ENCODE data around the gene FABP1. TPM values are rescaled to one million over a fixed set of nuclear protein-coding genes. Genes with fewer than 3 reads are reported as not detected.

Gene FABP1
- total RNA-seq, 2 donors from 2014 or later, result not detected

DNA sequence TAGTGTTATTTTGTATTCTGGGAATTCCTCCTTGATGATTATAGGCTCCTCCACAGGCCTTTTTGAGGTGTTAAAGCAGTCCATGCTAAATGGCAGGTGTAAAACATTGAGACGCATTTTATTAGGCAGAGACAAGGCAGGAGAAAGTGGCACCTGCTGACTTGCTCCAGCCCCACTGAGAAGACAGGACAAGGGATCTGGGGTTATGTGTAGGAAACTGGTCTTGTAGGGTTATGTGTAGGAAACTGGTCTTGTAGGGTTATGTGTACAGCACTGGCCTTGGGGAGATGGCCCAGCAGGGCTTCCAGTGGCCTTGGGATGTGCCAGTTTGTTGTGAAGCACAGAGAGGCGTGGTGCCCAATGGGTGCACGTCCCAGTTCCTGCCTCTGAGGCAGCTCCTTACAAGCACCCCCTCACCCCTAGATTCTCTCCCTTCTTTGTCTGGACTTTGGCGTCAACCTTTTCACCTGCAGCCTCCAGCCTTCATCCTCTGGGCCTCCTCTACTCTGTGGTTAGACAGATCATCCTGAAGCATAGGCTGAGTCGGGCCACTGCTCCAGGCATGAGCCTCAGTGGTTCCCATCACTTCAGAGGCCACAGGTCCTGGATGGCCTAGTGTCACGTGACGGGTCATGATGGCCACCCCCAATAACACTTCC lies 921 bp upstream of the FABP1 start:
- Histone ChIP-seq H3K4me3 (no peak overlapping the region), H3K27ac (no peak overlapping the region), H3K4me1 (no peaks in the 10 kb centered on the region), H3K36me3 (no peaks in the 10 kb centered on the region), H3K27me3 (no peaks in the 10 kb centered on the region), H3K9me3 (no peaks in the 10 kb centered on the region)
- TF ChIP-seq, protein P1, sequence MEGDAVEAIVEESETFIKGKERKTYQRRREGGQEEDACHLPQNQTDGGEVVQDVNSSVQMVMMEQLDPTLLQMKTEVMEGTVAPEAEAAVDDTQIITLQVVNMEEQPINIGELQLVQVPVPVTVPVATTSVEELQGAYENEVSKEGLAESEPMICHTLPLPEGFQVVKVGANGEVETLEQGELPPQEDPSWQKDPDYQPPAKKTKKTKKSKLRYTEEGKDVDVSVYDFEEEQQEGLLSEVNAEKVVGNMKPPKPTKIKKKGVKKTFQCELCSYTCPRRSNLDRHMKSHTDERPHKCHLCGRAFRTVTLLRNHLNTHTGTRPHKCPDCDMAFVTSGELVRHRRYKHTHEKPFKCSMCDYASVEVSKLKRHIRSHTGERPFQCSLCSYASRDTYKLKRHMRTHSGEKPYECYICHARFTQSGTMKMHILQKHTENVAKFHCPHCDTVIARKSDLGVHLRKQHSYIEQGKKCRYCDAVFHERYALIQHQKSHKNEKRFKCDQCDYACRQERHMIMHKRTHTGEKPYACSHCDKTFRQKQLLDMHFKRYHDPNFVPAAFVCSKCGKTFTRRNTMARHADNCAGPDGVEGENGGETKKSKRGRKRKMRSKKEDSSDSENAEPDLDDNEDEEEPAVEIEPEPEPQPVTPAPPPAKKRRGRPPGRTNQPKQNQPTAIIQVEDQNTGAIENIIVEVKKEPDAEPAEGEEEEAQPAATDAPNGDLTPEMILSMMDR (IDR thresholded peaks at IDR 0.05), result no peak
- no peak for DNase-seq (ENCODE audit: low spot score)

DNA sequence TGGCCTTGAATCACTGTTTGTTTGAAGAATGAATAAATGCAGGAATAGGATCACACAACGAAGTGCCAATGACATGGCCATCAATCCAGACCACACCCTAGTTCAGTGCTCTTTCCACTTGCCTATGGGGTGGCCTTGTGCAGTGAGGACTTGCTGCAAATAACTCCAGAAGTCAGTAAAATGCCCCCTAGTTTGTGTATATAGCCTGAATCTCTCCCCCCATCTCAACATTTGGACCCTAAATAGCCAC lies 299 bp downstream of the FABP1 start:
- Histone ChIP-seq H3K9me3 (no peaks in the 10 kb centered on the region), H3K27ac (no peak overlapping the region), H3K36me3 (no peaks in the 10 kb centered on the region), H3K4me1 (no peaks in the 10 kb centered on the region), H3K27me3 (no peaks in the 10 kb centered on the region), H3K4me3 (no peak overlapping the region)
- DNase-seq (ENCODE audit: low spot score), result no peak
- TF ChIP-seq, protein P1 (IDR thresholded peaks at IDR 0.05), result no peak

DNA sequence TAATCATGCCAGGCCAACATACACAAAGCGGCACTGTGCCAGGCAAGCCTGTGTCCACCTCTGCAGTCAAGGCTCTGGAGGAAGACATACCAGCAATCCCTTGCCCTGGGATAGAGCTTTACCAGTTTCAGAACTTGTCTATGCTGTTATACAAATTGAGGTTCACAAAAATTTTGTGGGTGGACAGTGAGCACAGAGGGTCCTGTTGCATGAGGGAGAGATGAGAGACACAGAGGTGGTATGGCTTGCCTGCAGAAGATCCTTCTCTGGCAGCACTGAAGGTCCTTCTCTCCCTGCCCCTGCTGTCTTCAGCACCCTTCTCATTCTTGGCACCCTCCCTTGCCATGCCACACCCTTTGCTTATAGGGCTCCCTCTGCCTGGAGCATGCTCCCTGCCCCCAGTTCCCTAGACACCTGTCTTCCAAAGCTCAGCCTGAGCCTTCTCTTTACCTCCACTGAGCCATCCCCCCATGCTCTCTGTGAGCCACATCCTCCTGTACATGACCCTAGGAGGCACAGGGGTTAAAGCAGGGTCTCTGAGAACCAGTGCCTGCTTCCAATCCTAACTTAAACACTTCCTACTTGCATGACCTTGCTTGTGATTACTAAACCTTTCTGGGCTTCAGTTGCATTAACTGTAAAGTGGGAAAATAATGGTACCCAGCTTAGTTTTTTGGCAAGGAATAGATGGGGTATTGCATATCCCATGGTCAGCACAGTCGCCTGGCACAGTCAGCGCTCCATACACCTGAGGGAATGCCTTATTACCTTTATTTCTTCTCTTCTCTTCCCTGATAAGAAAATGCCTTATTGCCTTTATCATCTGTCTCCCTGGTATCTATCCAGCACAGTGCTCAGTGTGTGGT lies 857 bp downstream of the FABP1 start:
- no peak for DNase-seq (ENCODE audit: low spot score)

DNA sequence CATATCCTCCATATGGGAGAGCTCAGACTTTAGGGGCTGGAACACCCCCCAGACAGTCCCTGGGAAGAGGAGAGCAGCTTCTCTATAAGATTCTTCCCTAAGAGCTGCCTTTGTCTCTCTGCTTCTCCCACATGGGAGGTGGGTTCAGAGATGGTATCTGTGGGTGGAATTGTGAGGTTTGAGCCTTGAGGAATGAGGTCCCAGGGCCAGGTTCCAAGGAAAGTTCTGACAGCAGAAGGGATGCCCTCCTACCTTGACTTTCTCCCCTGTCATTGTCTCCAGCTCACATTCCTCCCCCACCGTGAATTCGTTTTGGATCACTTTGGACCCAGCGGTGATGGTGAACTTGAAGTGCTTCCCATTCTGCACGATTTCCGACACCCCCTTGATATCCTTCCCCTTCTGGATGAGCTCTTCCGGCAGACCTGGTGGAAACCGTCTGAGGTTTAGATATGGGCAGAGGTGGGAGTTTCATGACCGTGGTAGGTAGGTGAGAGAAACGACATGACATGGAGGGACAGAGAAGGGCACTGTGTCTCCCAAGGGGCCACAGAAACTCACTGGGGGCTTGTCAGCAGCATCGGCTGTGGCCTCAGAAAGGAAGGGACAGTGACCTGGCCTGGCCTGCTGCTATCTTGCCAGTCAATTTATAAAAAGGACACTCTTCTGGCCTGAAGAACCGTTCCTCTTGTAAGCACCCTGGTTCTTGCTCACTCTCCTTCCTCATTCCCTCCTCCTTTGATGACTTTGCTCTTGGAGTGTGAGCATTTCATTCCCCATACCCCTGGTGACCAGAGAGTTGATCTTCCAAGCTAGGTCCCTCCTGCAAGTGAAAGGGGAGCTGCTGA lies 1.7 kb downstream of the FABP1 start:
- no peaks in the 10 kb centered on the region for H3K4me1 ChIP-seq
- H3K9me3 ChIP-seq, result no peaks in the 10 kb centered on the region
- no peak overlapping the region for H3K4me3 ChIP-seq
- H3K36me3 ChIP-seq, result no peaks in the 10 kb centered on the region
- no peak overlapping the region for H3K27ac ChIP-seq
- DNase-seq (ENCODE audit: low spot score), result no peak
- no peaks in the 10 kb centered on the region for H3K27me3 ChIP-seq
- TF ChIP-seq, protein P1 (IDR thresholded peaks at IDR 0.05), result no peak

More for the DNA sequence above, 857 bp downstream of the FABP1 start:
- Histone ChIP-seq H3K36me3 (no peaks in the 10 kb centered on the region), H3K4me3 (no peak overlapping the region), H3K27me3 (no peaks in the 10 kb centered on the region), H3K9me3 (no peaks in the 10 kb centered on the region), H3K4me1 (no peaks in the 10 kb centered on the region), H3K27ac (no peak overlapping the region)
- TF ChIP-seq, protein P1 (IDR thresholded peaks at IDR 0.05), result no peak

DNA sequence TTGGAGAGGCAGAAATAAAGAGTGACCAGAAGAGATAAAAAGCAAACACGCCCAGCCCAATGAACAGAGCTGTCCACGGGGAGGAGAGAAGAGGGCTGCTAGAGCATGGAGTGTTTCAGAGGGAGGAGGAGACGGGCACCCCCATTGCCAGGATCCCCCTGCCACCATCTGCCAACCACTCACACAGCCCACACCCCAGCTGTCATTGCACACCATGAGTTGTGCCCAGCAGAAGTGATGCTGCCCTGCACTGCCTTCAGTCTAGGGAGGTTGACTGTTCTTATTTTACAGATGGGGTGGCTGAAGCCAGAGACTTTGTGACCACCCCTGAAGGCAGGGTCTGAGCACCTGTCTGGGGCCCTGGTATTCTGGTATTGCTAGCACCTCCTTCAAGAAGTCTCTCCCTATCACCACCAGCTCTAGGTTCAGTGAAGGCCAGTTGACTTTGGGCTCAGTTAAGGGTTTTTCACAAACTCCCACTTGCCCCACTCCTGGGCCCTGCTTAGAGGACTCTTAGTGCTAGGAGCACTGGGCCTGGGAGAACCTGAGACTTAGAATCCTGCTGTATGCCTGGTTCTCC lies 2.4 kb downstream of the FABP1 start:
- no peak for DNase-seq (ENCODE audit: low spot score)
- Histone ChIP-seq H3K4me1 (no peaks in the 10 kb centered on the region), H3K36me3 (no peaks in the 10 kb centered on the region), H3K9me3 (no peaks in the 10 kb centered on the region), H3K4me3 (no peak overlapping the region), H3K27me3 (no peaks in the 10 kb centered on the region), H3K27ac (no peak overlapping the region)
- TF ChIP-seq, protein P1 (IDR thresholded peaks at IDR 0.05), result no peak

Measured in right atrium auricular region (tissue), 2 donors.